BJ (cell line): ENCODE results near the gene NPAS3. TPM values are rescaled to one million over a fixed set of nuclear protein-coding genes. Genes with fewer than 3 reads are reported as not detected.
A peak's percentile ranks its signal among the peaks of the same experiment; 100 is the strongest.

Experiments used
- CTCF ChIA-PET: fragments of 350-600 bp; formaldehyde crosslinking; extraction: SDS; loops from one replicate; lab custom pipeline; 2021; ENCODE audit warnings: antibody characterized with exemption, inconsistent platforms; lab: Yijun Ruan, JAX
- POLR2A ChIA-PET: fragments of 300-600 bp; sonication (Branson Sonifier 250); formaldehyde crosslinking; extraction: SDS; loops from one replicate; lab custom pipeline; 2021; ENCODE audit warnings: antibody characterized with exemption; lab: Charles Lee
- DNase-seq: peaks from one replicate; pipeline ENCODE4 v3.0.0-alpha.2; 2011; ENCODE audit warnings: low read depth
- H3K27me3 ChIP-seq: 2 replicates; pipeline ENCODE4 v1.6.0; 2011; ENCODE audit warnings: low read length; ENCODE audit not compliant: control insufficient read depth, insufficient read depth
- H3K36me3 ChIP-seq: 2 replicates; pipeline ENCODE4 v1.5.1; 2011; ENCODE audit warnings: low read length; ENCODE audit not compliant: control insufficient read depth, insufficient read depth
- H3K4me3 ChIP-seq: 2 replicates; pipeline ENCODE4 v1.5.1; 2011; ENCODE audit warnings: low read depth, mild to moderate bottlenecking, control low read depth, low read length
- CTCF ChIP-seq: IDR thresholded peaks from 2 replicates; pipeline ENCODE4 v1.5.1; 2011; ENCODE audit warnings: low read depth, mild to moderate bottlenecking, control low read depth, inconsistent platforms, low read length, moderate library complexity; ENCODE audit not compliant: insufficient read depth
- polyA plus RNA-seq: library from polyadenylated mRNA; depleted of rRNA; stranded (reverse); fragments of >200 nt; gene quantifications from 2 replicates; pipeline ENCODE4 v1.2.3, GENCODE V29; 2011

NPAS3 gene
- polyA plus RNA-seq, 1 experiment: 0.09 TPM

GRCh38 chr14:33163109-33163508 is 224.4 kb downstream of the NPAS3 start:
- CTCF ChIA-PET: no interaction called here
- Histone ChIP-seq H3K27me3 (no peaks in the 10 kb centered on the region), H3K4me3 (no peak overlapping the region), H3K36me3 (no peaks in the 10 kb centered on the region)
- POLR2A ChIA-PET: no interaction called here
- no peak for DNase-seq
- no peak for TF ChIP-seq CTCF

DNA sequence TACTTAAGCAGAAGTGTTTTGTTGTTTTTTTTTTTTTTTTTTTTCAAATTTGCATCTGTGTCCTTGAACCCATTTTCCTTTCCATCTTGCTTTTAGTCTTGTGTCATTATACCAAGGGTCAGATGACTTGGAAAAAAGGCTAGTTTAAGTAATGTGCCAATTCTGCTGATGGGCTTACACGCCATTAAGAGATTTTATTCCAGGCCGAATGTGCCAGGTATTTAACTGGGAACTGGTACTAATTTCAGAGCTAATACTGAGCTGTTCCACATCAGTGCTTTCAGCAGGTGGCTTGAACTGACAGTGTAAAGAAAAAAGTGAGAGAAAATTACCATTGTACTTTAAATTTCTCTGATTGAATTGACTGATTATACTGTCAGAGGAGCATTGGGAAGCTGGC is 224.9 kb downstream of the NPAS3 start:
- ChIA-PET POLR2A (no interaction called here), CTCF (no interaction called here)
- DNase-seq: no peak
- no peaks in the 10 kb centered on the region for H3K27me3 ChIP-seq
- H3K4me3 ChIP-seq: no peak overlapping the region
- no peaks in the 10 kb centered on the region for H3K36me3 ChIP-seq
- TF ChIP-seq CTCF: no peak

DNA sequence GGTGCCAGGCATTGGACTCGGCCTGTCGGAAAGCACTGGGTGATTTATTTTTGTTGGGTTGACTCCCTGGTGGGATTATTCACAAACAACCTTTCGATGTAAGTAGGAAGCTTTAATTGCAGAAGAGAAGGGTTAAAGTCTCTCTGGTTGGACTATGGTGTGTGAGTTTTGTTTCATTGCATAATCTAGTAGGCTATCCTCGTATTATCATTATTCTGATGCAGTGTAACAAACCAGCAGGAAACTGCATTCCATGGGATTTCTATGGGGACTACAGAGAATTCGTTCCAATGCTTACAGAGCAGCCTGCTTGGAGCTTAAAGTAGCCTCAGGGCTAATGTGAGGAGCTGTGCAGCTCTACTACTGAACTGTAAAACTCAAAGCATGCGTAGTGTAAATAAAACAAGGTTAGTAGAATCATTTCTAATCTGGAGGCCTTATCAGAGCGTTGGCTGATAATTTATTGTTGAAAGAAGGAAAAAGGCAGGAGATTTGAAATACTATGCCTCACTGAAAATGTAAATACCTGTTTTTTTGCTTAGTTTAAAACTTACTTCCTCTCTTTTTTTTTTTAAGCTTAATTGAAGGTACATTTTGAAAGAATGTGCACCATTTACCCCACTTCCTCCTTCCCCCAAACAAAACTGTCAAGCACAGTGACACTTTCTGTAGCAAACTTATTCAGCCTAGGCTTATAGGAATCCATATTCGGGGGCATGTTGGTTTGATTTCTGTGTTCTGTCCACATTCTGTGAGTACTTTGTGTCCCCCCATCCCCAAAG is 226.7 kb downstream of the NPAS3 start:
- no peak overlapping the region for H3K4me3 ChIP-seq
- POLR2A ChIA-PET: no interaction called here
- no peak for TF ChIP-seq CTCF
- H3K27me3 ChIP-seq: no peaks in the 10 kb centered on the region
- CTCF ChIA-PET: no interaction called here
- no peaks in the 10 kb centered on the region for H3K36me3 ChIP-seq
- peak; percentile 26 for DNase-seq

GRCh38 chr14:33165926-33166289 is 227.2 kb downstream of the NPAS3 start:
- POLR2A ChIA-PET: no interaction called here
- no peaks in the 10 kb centered on the region for H3K36me3 ChIP-seq
- TF ChIP-seq CTCF: no peak
- CTCF ChIA-PET: no interaction called here
- no peaks in the 10 kb centered on the region for H3K27me3 ChIP-seq
- DNase-seq: no peak
- no peak overlapping the region for H3K4me3 ChIP-seq

DNA sequence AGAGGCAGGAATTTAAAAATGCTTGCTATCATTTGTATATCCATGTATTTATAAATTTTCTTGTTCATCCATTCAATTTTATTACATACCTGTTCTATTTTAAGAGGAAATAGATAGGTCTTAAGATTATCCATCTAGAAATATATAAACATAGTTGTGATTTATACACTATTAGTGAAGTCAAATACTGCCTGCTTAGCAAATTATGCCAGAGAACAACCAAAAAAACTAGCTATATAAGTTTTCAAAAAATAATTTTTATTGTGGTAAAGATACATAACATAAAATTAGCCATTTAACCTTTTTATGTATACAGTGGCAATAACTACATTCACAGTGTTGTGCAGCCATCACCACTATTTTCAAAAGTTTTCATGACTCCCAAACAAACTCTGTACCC is 237.3 kb downstream of the NPAS3 start:
- POLR2A ChIA-PET: no interaction called here
- TF ChIP-seq CTCF: no peak
- CTCF ChIA-PET: interaction anchor here (0.6 kb wide), 1 partner anchor 50 kb away, joined by 3 read pairs; no protein-coding TSS in a partner anchor
- no peak for DNase-seq
- Histone ChIP-seq H3K36me3 (no peaks in the 10 kb centered on the region), H3K27me3 (no peaks in the 10 kb centered on the region), H3K4me3 (no peak overlapping the region)
